Stimulated activated naive CD8-positive, alpha-beta T cell treated with anti-CD3 and anti-CD28 coated beads, Interleukin-15, Interleukin-2, amounts not matched to agents 100 U/mL and 50 U/mL, for 24 hours (primary cell): ENCODE results near the gene SLC43A2.
"Not testable (repeated sequence)": the region's sequence is repeated elsewhere in the genome, so short reads cannot be mapped to it uniquely, and the experiment has no call there.

Experiments used
- ATAC-seq: fragments of 150-1000 bp; cut with Tn5 transposase; one replicate; pipeline ENCODE4 v1.10.0; 2021
- DNase-seq: peaks from one replicate; pipeline ENCODE4 v3.0.0; 2021

The SLC43A2 gene

DNA sequence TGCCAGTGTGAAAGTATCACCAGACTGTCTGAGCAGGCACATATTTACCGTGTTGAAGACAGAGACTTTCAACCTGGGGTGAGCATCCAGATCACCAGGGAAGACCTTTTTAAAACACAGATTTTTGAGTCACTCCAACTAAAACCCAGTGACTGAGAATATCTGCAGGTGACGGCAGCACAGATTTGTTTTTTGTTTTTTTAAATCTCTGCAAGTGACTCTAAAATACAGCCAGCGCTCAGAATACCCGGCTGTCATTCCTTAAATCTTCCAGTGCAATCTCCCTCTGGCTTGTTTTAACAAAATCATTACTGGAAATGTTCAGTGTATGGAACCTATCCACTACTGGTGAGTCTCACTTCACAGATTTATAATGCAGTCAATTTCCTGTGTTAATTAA is 92.9 kb downstream of the SLC43A2 start:
- no peak for ATAC-seq
- no peak for DNase-seq

DNA sequence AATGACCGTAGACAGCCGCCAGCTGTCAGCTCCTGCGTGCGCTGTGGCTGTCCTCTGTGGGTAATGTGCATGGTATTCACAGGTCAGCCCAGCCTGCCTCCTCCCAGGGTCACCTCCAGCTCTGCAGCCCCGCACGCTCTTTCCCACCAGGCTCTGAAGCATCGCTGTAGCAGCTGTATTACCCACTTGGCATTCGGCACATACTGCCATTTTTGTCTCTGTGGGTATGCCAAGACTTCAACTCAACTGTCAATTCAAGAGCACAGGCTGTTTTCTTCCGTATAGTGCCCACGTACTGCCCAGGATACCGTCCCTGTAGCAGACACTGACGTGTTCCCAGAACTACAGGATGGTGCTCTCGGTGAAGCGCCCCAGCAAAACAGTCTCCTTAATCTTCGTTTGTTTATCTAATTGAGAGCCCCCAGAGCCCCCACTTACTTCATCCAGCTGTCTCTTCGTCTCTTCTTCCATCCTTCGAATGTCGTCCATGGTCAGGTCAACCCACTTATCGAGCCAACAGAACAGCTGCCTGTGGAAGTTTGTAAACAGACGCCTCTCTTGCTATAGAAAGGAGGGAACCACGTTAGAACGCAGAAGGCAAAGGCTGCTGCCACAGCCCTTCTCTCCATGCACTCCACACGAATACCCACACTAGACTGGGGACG is 94.8 kb downstream of the SLC43A2 start:
- ATAC-seq (no peak), DNase-seq (no peak)

DNA sequence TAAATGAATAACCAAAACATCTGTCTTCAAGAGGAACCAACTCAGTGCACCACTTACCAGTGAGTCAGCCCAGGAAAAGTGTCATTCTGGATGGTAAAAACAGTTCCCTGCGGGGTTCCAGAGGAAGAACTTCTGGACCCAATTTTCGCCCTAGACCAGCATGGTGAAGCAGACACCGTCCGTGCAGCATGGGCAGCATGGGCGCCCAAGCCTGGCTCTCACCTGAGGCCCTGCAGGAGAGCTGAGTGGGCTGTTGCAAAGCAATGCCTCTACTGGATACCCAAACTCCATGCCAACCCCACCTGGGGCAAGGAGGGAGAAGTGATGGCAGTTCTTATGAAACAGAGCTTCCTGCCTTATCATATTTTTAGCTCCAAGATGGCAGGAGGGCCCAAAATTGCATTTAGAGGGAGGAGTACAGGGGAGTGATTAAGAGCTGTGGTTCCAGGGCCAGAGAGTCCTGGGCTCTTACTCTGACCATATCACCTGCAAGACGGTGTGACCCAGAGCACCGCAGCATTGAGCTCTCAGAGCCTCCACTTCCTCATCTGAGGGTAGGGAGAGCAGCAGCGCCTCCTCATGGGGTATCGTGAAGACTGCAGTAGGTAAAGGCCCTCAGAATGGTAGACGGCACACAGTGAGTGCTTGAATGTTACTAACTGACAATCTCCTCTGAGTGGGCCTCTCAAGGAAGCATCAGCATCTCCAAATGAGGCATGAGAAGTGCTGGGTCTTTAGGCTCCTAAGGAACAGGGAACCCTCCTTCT is 95.6 kb downstream of the SLC43A2 start:
- peak; percentile 57 for ATAC-seq
- peak; percentile 38 for DNase-seq

DNA sequence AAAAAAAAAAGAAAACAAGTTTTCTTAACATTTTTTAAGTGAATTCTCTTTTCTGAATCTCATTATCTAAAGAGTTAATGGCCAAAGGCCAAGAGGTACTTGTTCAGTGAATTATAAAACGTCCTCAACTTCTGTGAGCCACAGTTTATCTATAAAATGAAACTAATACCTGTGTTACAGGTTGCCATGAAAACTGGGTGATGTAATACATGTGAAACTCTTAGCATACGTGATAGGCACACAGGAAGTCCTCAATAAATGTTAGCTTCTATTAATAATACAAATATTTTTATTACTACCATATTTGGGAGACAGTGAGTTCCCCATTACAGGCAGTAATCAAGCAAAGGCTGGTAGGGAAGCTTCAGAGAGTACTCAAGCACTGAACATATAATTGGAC is 98.8 kb downstream of the SLC43A2 start:
- DNase-seq: no peak
- ATAC-seq: no peak

DNA sequence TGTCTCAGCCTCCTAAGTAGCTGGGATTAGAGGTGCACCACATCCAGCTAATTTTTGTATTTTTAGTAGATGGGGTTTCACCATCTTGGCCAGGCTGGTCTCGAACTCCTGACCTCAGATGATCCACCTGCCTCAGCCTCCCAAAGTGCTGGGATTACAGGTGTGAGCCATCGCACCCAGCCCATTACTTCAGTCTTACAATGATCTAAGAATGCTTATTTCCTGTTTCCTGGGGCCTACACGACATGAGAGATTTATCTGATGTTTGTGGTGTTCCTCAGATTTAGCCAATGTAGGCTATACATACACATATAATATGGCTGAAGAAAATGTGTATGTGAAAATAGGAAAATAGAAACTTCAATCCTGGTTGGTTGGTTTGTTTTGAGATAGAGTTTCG is 101.8 kb downstream of the SLC43A2 start:
- not testable (repeated sequence) for DNase-seq, ATAC-seq

DNA sequence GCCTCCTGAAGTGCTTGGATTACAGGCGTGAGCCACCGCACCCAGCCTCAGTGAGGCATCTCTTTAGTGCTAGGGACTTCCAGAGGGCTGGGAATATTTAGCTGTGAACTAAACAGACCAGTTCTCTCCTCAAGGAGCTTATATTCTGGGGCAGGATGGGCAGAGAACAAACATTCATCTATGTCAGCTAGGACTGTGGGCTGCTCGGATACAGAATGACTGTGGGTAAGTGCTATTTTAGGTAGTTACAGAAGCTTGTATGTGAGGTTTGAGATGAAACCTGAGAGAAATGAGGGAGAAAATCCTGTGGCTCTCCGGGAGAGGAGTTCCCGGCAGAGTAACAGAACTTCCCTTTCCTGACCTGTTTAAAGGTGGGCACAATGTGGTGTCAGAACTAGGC is 106.0 kb downstream of the SLC43A2 start:
- no peak for ATAC-seq

DNA sequence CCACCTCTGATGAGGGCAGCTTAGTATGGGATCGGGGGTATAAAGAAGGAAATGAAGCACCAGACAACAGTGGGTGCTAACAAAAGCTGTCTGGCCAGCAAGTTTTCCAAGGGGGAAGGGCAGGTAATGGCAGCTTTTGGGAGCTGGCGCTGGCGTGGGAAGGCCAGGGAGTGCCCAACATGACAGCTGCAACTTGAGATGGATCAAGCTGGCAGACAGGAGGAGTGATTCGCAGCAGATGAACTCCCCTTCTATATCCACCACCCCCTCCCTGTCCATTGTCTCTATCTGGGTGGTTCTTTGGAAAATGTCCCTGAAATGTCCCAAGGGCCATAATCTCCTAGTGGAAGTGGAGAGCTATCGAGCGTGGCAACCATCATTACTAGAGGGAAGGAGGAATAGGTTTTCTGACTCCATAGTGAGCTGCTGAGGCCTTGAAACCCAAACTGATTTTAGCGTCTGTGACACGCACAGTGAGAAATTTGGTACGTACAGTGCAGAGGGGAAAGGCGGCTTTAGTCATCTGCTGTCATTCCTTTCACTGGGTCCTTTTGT is 107.5 kb downstream of the SLC43A2 start:
- no peak for DNase-seq
- no peak for ATAC-seq

More for the DNA sequence above, 106.0 kb downstream of the SLC43A2 start:
- DNase-seq: no peak

DNA sequence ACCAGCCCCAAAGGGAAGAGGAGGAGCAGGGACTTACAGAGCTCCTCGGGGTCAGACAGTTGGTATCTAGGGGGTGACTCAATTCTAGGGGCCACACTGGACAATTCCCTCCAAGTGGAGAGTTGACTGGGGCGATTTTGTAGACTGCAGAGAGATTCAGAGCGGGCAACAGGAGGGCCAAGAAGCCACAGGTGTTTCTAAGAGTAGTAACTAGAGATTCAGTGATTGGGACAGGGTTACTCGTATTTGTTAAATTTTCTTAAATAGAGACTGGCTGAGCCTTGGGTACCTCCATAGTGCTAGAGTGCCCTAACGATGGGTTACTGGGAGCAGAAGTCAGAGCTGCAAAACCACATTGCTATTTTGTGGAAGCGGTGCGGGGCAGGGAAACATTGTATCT is 109.0 kb downstream of the SLC43A2 start:
- no peak for ATAC-seq
- no peak for DNase-seq
